ENCODE results near the gene SOCS6. TPM values are rescaled to one million over a fixed set of nuclear protein-coding genes. Genes with fewer than 3 reads are reported as not detected.

Gene SOCS6
- polyA plus RNA-seq, 2 of the 4 experiments (the other 2 are of a cell fraction): 31.2 to 88.2 TPM

GRCh38 chr18:70321616-70322015, 32.8 kb downstream of the SOCS6 start (continued):
- no peak for TF ChIP-seq EHMT2 (IDR thresholded peaks at IDR 0.05; ENCODE audit: low read depth)
- no peak for TF ChIP-seq KDM1A (IDR thresholded peaks at IDR 0.05; ENCODE audit: low read depth)

DNA sequence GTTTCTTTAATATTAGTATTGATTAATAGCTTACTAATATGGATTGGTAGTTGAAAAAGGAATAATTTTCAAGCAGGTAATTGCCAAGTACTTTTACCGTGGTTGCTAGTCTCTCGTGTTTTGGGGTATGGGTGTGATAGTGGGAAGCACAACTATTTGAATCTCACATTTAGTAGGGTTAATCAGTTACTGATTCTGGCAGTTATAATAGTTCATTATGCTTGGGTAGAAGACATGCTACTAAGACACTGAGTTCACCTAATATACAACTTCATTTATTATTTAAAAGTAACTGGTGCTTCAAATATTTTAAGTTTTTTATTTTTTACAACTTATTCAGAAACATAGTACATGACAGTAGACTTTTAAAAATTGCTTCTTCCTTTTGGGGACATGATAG, 33.5 kb downstream of the SOCS6 start:
- CTCF ChIA-PET: no interaction called here
- H3K27ac ChIP-seq: peak overlapping the region; percentile 33 to 89
- no peak; a peak in 1 of 6 replicates for ATAC-seq
- H3K4me3 ChIP-seq: no peak overlapping the region
- peak overlapping the region; percentile 66 for H3K4me2 ChIP-seq
- H3K9me3 ChIP-seq: no peaks in the 10 kb centered on the region
- POLR2A ChIA-PET: interaction anchor here (0.7 kb wide), 1 partner anchor 7 kb away, joined by 4 read pairs; no protein-coding TSS in a partner anchor
- no peak for FAIRE-seq
- H3K4me1 ChIP-seq: peaks cover 57% of the 10 kb centered on the region
- DNase-seq (ENCODE audit: low read depth in 1 of 2, low spot score in 1 of 2): no peak
- TF ChIP-seq, protein P1, sequence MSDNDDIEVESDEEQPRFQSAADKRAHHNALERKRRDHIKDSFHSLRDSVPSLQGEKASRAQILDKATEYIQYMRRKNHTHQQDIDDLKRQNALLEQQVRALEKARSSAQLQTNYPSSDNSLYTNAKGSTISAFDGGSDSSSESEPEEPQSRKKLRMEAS (IDR thresholded peaks at IDR 0.05): no peak; the same call in 1 of the 2 replicates
- no peak for TF ChIP-seq HDAC2 (IDR thresholded peaks at IDR 0.05)
- TF ChIP-seq, protein P2, sequence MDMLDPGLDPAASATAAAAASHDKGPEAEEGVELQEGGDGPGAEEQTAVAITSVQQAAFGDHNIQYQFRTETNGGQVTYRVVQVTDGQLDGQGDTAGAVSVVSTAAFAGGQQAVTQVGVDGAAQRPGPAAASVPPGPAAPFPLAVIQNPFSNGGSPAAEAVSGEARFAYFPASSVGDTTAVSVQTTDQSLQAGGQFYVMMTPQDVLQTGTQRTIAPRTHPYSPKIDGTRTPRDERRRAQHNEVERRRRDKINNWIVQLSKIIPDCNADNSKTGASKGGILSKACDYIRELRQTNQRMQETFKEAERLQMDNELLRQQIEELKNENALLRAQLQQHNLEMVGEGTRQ (IDR thresholded peaks at IDR 0.05): no peak
- no peak for TF ChIP-seq ZNF302 (CRISPR knock-in tag; IDR thresholded peaks at IDR 0.05)
- TF ChIP-seq SREBF2 (IDR thresholded peaks at IDR 0.05): no peak
- no peak for TF ChIP-seq HOXB5 (CRISPR knock-in tag; IDR thresholded peaks at IDR 0.05)
- TF ChIP-seq JUN (IDR thresholded peaks at IDR 0.05): no peak
- TF ChIP-seq FOSL2 (IDR thresholded peaks at IDR 0.05): no peak
- no peak for TF ChIP-seq FOSL2 (CRISPR knock-in tag; IDR thresholded peaks at IDR 0.05)
- no peak for TF ChIP-seq ELK1 (IDR thresholded peaks at IDR 0.05; ENCODE audit: low read depth, low read length)
- no peak for TF ChIP-seq POLR2AphosphoS2 (conservative IDR thresholded peaks at IDR 0.05; ENCODE audit: low read length)
- no peak for TF ChIP-seq NR3C1 (IDR thresholded peaks at IDR 0.05)
- no peak for TF ChIP-seq PBX3 (IDR thresholded peaks at IDR 0.05)
- no peak for TF ChIP-seq MYC (IDR thresholded peaks at IDR 0.05; ENCODE audit: borderline replicate concordance, low read length)
- no peak for TF ChIP-seq RARB (CRISPR knock-in tag; IDR thresholded peaks at IDR 0.05)
- WGBS (ENCODE audit: missing lambda C conversion rate): 38% methylated on average over 2 of the region's 2 CpGs

DNA sequence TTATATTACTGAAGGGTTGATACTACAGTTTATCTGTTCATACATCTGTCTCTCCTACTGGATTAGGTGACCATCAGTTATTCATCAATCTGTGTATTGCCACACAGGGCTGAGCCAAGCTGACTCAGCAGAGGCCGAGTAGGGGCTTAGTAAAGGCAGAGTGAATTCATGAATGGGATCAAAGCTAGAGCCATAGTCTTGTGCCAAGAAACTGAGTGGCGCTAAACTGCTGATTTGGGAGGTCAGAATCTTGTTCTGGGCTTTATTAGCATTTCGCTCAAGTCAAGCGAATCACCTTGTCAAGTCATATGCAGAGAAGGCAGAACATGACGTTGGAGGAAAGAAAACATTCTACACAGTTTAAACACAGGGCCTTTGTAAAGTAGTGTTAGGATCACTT, 34.1 kb downstream of the SOCS6 start:
- Histone ChIP-seq H3K27ac (peak overlapping the region; percentile 33 to 89), H3K4me3 (no peak overlapping the region), H3K4me2 (peak overlapping the region; percentile 66), H3K4me1 (peaks cover 58% of the 10 kb centered on the region), H3K9me3 (no peaks in the 10 kb centered on the region)
- ATAC-seq (peak; percentile 73 to 74; a peak in 5 of 6 replicates), FAIRE-seq (no peak), DNase-seq (ENCODE audit: low read depth in 1 of 2, low spot score in 1 of 2) (peak; percentile 19 to 48)
- TF ChIP-seq KDM1A (IDR thresholded peaks at IDR 0.05; ENCODE audit: low read depth): no peak
- no peak for TF ChIP-seq ELK1 (IDR thresholded peaks at IDR 0.05; ENCODE audit: low read depth, low read length)
- no peak for TF ChIP-seq BCL3 (IDR thresholded peaks at IDR 0.05)
- TF ChIP-seq MAFK (IDR thresholded peaks at IDR 0.05; ENCODE audit: partially characterized antibody): peak; percentile 95
- no peak for TF ChIP-seq HEYL (CRISPR knock-in tag; IDR thresholded peaks at IDR 0.05)
- peak; percentile 35; the same call in 1 of the 2 replicates for TF ChIP-seq GATA3 (IDR thresholded peaks at IDR 0.05; ENCODE audit: borderline replicate concordance)
- TF ChIP-seq HOXB13 (CRISPR knock-in tag; IDR thresholded peaks at IDR 0.05; ENCODE audit: low read depth): no peak
- TF ChIP-seq FOSL2 (IDR thresholded peaks at IDR 0.05): no peak
- TF ChIP-seq FOSL2 (CRISPR knock-in tag; IDR thresholded peaks at IDR 0.05): peak; percentile 40; the same call in 1 of the 2 replicates
- TF ChIP-seq EHF (CRISPR knock-in tag; IDR thresholded peaks at IDR 0.05): no peak
- TF ChIP-seq FOSB (CRISPR knock-in tag; IDR thresholded peaks at IDR 0.05): no peak
- TF ChIP-seq BHLHE40 (IDR thresholded peaks at IDR 0.05; ENCODE audit: low read depth, low read length): no peak
- TF ChIP-seq POLR2AphosphoS2 (conservative IDR thresholded peaks at IDR 0.05; ENCODE audit: low read length): peak; percentile 32; the same call in 1 of the 2 replicates
- TF ChIP-seq, protein P1 (IDR thresholded peaks at IDR 0.05): peak; percentile 21; the same call in 1 of the 2 replicates
- no peak for TF ChIP-seq EHMT2 (IDR thresholded peaks at IDR 0.05; ENCODE audit: low read depth)
- TF ChIP-seq CEBPB (IDR thresholded peaks at IDR 0.05): peak; percentile 34 to 78; a peak in 3 of 4 replicates
- WGBS (ENCODE audit: missing lambda C conversion rate): 37% methylated on average over 5 of the region's 5 CpGs
- ChIA-PET POLR2A (interaction anchor here (0.7 kb wide), 1 partner anchor 8 kb away, joined by 4 read pairs; no protein-coding TSS in a partner anchor), CTCF (interaction anchor here (1.2 kb wide), 1 partner anchor 128 kb away, joined by 4 read pairs; no protein-coding TSS in a partner anchor)

All from A549 (cell line).